ENCODE measurements around the gene MAP7. TPM values are rescaled to one million over a fixed set of nuclear protein-coding genes. Genes with fewer than 3 reads are reported as not detected.
"Not testable (repeated sequence)": the region's sequence is repeated elsewhere in the genome, so short reads cannot be mapped to it uniquely, and the experiment has no call there.

The MAP7 gene
- total RNA-seq, 4 donors from 2014 or later: 0.84 to 1.5 (median 1.4) TPM

GRCh38 chr6:136438441-136438840, 111.8 kb downstream of the MAP7 start:
- Histone ChIP-seq H3K4me1 (no peaks in the 10 kb centered on the region), H3K9me3 (no peaks in the 10 kb centered on the region), H3K36me3 (no peaks in the 10 kb centered on the region), H3K27me3 (no peaks in the 10 kb centered on the region), H3K4me3 (no peak overlapping the region), H3K27ac (no peak overlapping the region)
- DNase-seq (ENCODE audit: low spot score in 2 of 2): no peak
- TF ChIP-seq CTCF (IDR thresholded peaks at IDR 0.05) (no peak), EP300 (IDR thresholded peaks at IDR 0.05) (no peak), POLR2A (IDR thresholded peaks at IDR 0.05) (no peak)
- WGBS, 2 donors: 46 to 65% methylated on average over 3 of the region's 3 CpGs

GRCh38 chr6:136437246-136437645, 113.0 kb downstream of the MAP7 start:
- no peaks in the 10 kb centered on the region for H3K9me3 ChIP-seq
- H3K36me3 ChIP-seq: no peaks in the 10 kb centered on the region
- TF ChIP-seq POLR2A (IDR thresholded peaks at IDR 0.05) (no peak), EP300 (IDR thresholded peaks at IDR 0.05) (no peak), CTCF (IDR thresholded peaks at IDR 0.05) (no peak)
- no peaks in the 10 kb centered on the region for H3K27me3 ChIP-seq
- DNase-seq (ENCODE audit: low spot score in 2 of 2): no peak
- WGBS, 2 donors: 83 to 89% methylated on average over 3 of the region's 3 CpGs
- H3K4me3 ChIP-seq: no peak overlapping the region
- no peaks in the 10 kb centered on the region for H3K4me1 ChIP-seq
- H3K27ac ChIP-seq: no peak overlapping the region

- no peak overlapping the region for H3K27ac ChIP-seq
- no peak for TF ChIP-seq CTCF (IDR thresholded peaks at IDR 0.05)
- TF ChIP-seq EP300 (IDR thresholded peaks at IDR 0.05): no peak
- TF ChIP-seq POLR2A (IDR thresholded peaks at IDR 0.05): no peak
Measured at GRCh38 chr6:136435101-136435500, 115.1 kb downstream of the MAP7 start.

GRCh38 chr6:136431306-136431705, 118.9 kb downstream of the MAP7 start:
- not testable (repeated sequence) for H3K9me3 ChIP-seq; H3K36me3 ChIP-seq; H3K27ac ChIP-seq; H3K4me3 ChIP-seq; DNase-seq (ENCODE audit: low spot score in 2 of 2); H3K4me1 ChIP-seq; H3K27me3 ChIP-seq
- 92 to 96% methylated on average over 5 of the region's 5 CpGs for WGBS, 2 donors

More at GRCh38 chr6:136435101-136435500, 115.1 kb downstream of the MAP7 start:
- WGBS, 2 donors: 84 to 85% methylated on average over 2 of the region's 2 CpGs
- Histone ChIP-seq H3K27me3 (no peaks in the 10 kb centered on the region), H3K4me1 (no peaks in the 10 kb centered on the region), H3K4me3 (no peak overlapping the region), H3K36me3 (no peaks in the 10 kb centered on the region), H3K9me3 (no peaks in the 10 kb centered on the region)
- no peak for DNase-seq (ENCODE audit: low spot score in 2 of 2)

GRCh38 chr6:136429264-136430065, 120.8 kb downstream of the MAP7 start:
- Histone ChIP-seq H3K4me1 (no peaks in the 10 kb centered on the region), H3K27me3 (no peaks in the 10 kb centered on the region), H3K36me3 (no peaks in the 10 kb centered on the region), H3K9me3 (no peaks in the 10 kb centered on the region), H3K4me3 (no peak overlapping the region), H3K27ac (no peak overlapping the region)
- TF ChIP-seq POLR2A (IDR thresholded peaks at IDR 0.05) (no peak), CTCF (IDR thresholded peaks at IDR 0.05) (no peak), EP300 (IDR thresholded peaks at IDR 0.05) (no peak)
- no peak for DNase-seq (ENCODE audit: low spot score in 2 of 2)
- 54 to 55% methylated on average over 8 of the region's 8 CpGs for WGBS, 2 donors
